GM12801 (cell line): ENCODE data around the gene C9orf85.

Experiments
- TF ChIP-seq, protein P1 (sequence below): IDR thresholded peaks from one replicate; pipeline ENCODE4 v1.5.1; 2011; ENCODE audit warnings: control low read depth; ENCODE audit not compliant: insufficient read length; ENCODE audit errors: extremely low read depth

The C9orf85 gene

DNA sequence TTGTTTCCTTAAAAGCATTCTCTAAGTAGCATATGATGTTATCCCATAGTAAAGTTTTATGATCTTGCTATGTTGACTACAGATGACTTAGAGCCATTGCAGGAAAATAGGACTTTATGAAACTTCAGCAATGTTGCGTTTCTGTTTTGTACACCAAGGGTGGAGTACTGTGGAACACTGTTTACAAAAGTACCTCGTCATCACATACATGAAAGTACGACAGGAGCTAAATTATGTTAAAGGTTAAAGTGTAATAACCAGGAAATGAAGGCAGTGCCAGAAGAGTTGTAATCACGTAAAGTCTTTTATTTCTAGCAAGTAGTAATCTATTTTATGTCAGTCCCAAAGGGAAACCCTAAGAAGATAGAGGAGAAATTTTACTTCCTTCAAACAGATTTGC is 50.9 kb downstream of the C9orf85 start:
- TF ChIP-seq, protein P1, sequence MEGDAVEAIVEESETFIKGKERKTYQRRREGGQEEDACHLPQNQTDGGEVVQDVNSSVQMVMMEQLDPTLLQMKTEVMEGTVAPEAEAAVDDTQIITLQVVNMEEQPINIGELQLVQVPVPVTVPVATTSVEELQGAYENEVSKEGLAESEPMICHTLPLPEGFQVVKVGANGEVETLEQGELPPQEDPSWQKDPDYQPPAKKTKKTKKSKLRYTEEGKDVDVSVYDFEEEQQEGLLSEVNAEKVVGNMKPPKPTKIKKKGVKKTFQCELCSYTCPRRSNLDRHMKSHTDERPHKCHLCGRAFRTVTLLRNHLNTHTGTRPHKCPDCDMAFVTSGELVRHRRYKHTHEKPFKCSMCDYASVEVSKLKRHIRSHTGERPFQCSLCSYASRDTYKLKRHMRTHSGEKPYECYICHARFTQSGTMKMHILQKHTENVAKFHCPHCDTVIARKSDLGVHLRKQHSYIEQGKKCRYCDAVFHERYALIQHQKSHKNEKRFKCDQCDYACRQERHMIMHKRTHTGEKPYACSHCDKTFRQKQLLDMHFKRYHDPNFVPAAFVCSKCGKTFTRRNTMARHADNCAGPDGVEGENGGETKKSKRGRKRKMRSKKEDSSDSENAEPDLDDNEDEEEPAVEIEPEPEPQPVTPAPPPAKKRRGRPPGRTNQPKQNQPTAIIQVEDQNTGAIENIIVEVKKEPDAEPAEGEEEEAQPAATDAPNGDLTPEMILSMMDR: no peak

GRCh38 chr9:71965403-71965802 is 54.0 kb downstream of the C9orf85 start:
- TF ChIP-seq, protein P1: no peak

GRCh38 chr9:71966601-71967000 is 55.2 kb downstream of the C9orf85 start:
- TF ChIP-seq, protein P1: no peak

- TF ChIP-seq, protein P1: no peak
These were observed 57.2 kb downstream of the C9orf85 start for GRCh38 chr9:71968541-71969090.

- TF ChIP-seq, protein P1: no peak
These were observed 64.4 kb downstream of the C9orf85 start for GRCh38 chr9:71975833-71976232.

DNA sequence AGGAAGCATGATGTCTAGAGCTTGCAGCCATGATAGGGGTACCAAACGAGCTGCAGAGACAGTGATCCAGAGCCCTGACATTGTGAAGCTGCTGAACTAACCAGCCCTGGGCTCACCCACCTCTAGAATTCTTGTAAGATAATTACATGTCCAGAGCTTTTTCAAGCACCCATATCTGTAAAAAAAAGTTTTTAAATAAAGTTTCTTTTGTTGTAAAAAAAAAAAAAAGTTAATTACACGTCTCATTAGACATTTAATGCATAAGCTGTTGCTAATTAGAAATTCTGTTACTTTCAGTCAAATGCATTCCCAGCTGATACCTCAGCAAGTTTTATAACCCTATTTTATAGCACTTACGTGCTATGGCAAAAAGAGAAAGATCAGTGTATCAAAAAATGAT is 65.6 kb downstream of the C9orf85 start:
- TF ChIP-seq, protein P1: no peak

GRCh38 chr9:71980266-71981190 is 69.1 kb downstream of the C9orf85 start:
- TF ChIP-seq, protein P1: no peak
